Measurements from ENCODE around the gene SPP2. TPM values are rescaled to one million over a fixed set of nuclear protein-coding genes. Genes with fewer than 3 reads are reported as not detected.

SPP2 gene
- total RNA-seq, 1 experiment from 2014 or later, result not detected

DNA sequence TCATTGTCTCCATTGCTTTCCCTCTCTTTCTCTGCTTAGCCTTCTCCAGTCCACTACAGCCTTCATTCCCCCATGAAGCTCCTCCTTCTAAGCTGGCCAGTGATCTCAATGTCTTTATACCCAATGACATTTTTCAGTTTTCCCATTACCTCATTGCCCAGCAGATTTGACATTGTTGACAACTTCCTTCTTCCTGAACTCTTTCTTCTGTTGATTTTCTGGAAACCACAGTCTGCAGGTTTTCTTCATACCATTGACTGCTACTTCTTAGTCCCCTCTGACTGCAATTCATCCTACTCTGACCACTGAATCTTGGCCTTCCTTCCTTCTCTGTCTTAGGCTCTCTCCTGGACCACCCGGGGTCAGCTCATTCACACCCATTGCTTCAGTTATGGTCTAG is 22.9 kb upstream of the SPP2 start:
- H3K4me1 Mint-ChIP-seq, result no peaks in the 10 kb centered on the region
- Histone ChIP-seq H2BK20ac (ENCODE audit: low read depth, low read length, poor library complexity, severe bottlenecking) (no peak overlapping the region), H2BK5ac (ENCODE audit: insufficient read length, low read length) (no peak overlapping the region), H2BK15ac (ENCODE audit: low read depth, low read length) (no peak overlapping the region), H2AFZ (ENCODE audit: low read length) (no peak overlapping the region), H3K9ac (ENCODE audit: extremely low read depth, insufficient read length, low read length) (no peak overlapping the region), H3K9me3 (ENCODE audit: control insufficient read depth, low read depth, low read length) (no peaks in the 10 kb centered on the region), H3K4me2 (ENCODE audit: insufficient read depth, insufficient read length, low read length) (no peak overlapping the region), H3K14ac (ENCODE audit: insufficient read depth, low read length) (no peak overlapping the region), H3K4ac (ENCODE audit: low read depth, low read length) (no peak overlapping the region), H3T11ph (ENCODE audit: low read length) (no peak overlapping the region), H3K79me1 (ENCODE audit: insufficient read depth, low read depth, low read length, poor library complexity, severe bottlenecking) (no peaks in the 10 kb centered on the region), H3K27ac (ENCODE audit: insufficient read length, low read depth, low read length) (no peak overlapping the region), H3K23me2 (ENCODE audit: insufficient read length, low read depth, low read length, poor library complexity, severe bottlenecking) (no peaks in the 10 kb centered on the region), H2BK12ac (ENCODE audit: insufficient read length, low read depth, low read length) (no peak overlapping the region), H4K91ac (ENCODE audit: insufficient read length, low read depth, low read length) (no peak overlapping the region), H3K27me3 (ENCODE audit: insufficient read depth, low read length) (no peaks in the 10 kb centered on the region), H3K79me2 (ENCODE audit: insufficient read depth, low read length) (no peaks in the 10 kb centered on the region), H2AK5ac (ENCODE audit: insufficient read length, low read length) (no peak overlapping the region), H3K56ac (ENCODE audit: insufficient read length, low read depth, low read length) (no peak overlapping the region), H3K4me1 (ENCODE audit: insufficient read depth, low read length) (no peaks in the 10 kb centered on the region), H3K18ac (ENCODE audit: insufficient read length, low read depth, low read length) (no peak overlapping the region), H2BK120ac (ENCODE audit: low read depth, low read length, poor library complexity, severe bottlenecking) (no peak overlapping the region), H4K8ac (replicated peaks; ENCODE audit: insufficient read length, low read depth, low read length) (no peak overlapping the region), H4K20me1 (ENCODE audit: control insufficient read depth, insufficient read depth, insufficient read length) (no peaks in the 10 kb centered on the region), H3K23ac (ENCODE audit: insufficient read length, low read depth, low read length) (no peak overlapping the region), H4K5ac (ENCODE audit: insufficient read length, low read depth, low read length) (no peak overlapping the region)
- H3K36me3 Mint-ChIP-seq (ENCODE audit: insufficient read depth in 1 of 3, low read depth in 3 of 3), result peaks cover 1 to 9% (median 3%) of the 10 kb centered on the region in 3 experiments; a peak in 4 of 7 replicates
- peaks cover 17% of the 10 kb centered on the region for H3K27me3 Mint-ChIP-seq (ENCODE audit: low read depth)
- H3K9me3 Mint-ChIP-seq, result peaks cover 13 to 15% of the 10 kb centered on the region in 2 experiments
- H3K27ac Mint-ChIP-seq, result no peak overlapping the region
- no peak overlapping the region for H3K4me3 Mint-ChIP-seq
- no peak for DNase-seq
- TF ChIP-seq, protein P1, sequence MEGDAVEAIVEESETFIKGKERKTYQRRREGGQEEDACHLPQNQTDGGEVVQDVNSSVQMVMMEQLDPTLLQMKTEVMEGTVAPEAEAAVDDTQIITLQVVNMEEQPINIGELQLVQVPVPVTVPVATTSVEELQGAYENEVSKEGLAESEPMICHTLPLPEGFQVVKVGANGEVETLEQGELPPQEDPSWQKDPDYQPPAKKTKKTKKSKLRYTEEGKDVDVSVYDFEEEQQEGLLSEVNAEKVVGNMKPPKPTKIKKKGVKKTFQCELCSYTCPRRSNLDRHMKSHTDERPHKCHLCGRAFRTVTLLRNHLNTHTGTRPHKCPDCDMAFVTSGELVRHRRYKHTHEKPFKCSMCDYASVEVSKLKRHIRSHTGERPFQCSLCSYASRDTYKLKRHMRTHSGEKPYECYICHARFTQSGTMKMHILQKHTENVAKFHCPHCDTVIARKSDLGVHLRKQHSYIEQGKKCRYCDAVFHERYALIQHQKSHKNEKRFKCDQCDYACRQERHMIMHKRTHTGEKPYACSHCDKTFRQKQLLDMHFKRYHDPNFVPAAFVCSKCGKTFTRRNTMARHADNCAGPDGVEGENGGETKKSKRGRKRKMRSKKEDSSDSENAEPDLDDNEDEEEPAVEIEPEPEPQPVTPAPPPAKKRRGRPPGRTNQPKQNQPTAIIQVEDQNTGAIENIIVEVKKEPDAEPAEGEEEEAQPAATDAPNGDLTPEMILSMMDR (conservative IDR thresholded peaks at IDR 0.05), result no peak
- no CpG with 5 or more reads among the region's 1 CpG for WGBS (ENCODE audit: extremely low coverage, insufficient read length, low lambda C conversion rate)

Measured in H9 (cell line).